GM21723 (cell line): Measurements from ENCODE around the gene CYSRT1.
"Not testable (repeated sequence)": the region's sequence is repeated elsewhere in the genome, so short reads cannot be mapped to it uniquely, and the experiment has no call there.

Source experiments
- ATAC-seq: cut with Tn5 transposase; IDR thresholded peaks from one replicate; pipeline ENCODE4 v1.9.1; 2021; ENCODE audit warnings: mild to moderate bottlenecking, moderate library complexity; ENCODE audit not compliant: unreplicated experiment

The CYSRT1 gene

DNA sequence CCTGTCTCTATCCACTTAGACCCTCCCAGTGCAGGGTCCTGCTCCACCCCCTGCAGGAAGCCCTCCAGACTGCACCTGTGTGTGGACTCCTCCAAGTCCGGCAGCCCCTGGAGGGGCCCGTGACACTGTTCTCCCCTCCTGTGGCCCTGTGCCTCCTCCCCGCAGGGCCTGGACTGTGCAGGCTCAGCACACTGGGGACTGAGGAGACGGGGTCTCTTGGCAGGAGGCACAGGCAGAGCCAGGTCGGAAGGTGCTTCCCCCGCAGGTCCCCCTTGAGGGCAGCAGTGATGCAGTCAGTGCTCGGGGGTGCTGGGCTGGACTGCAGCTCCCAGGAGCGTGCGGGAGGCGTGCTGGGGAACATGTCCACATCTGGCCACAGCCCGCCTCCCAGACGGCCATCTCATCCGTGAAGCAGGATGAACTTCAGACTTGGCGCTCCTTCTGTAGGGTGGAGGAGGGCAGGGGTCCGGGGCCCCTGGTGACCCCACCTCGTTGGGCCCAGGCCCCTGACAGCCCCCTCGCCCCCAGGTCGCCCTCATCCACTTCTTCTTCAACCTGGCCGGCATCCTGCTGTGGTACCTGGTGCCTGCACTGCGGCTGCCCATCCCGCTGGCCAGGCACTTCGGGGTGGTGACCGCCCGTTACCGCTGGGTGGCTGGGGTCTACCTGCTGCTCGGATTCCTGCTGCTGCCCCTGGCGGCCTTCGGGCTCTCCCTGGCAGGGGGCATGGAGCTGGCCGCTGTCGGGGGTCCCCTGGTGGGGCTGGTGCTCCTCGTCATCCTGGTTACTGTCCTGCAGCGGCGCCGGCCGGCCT lies 10.7 kb downstream of the CYSRT1 start:
- ATAC-seq = no peak

DNA sequence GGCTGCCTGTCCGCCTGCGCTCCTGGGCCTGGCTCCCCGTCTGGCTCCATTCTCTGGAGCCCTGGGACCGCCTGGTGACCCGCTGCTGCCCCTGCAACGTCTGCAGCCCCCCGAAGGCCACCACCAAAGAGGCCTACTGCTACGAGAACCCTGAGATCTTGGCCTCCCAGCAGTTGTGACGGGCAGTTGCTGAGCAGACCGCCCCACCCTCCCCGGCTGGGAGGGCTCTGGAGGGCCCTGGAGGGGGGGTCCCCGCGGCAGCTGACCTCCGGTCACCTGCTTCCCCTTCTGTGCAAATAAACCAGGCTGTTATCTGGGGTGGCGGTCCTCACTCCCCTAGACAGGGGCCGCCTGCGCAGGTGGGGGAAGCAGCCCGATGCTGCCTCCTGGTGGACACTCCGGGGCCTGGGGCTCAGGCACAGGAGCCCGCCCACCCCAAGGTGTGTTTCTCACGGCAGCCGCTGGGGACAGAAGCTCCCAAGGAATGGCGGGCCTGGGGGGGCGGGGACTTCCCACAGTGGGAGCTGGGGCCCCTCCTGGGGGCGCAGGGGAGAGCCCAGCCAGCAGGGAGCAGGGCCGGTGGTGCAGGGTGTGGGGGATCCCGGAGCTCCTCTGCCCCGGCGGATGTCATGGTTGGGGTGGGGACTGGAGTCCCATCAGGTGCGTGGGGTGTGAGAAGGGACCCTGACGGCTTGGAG lies 11.4 kb downstream of the CYSRT1 start:
- ATAC-seq = no peak

- no peak for ATAC-seq
Measured at GRCh38 chr9:137236936-137237421, 12.0 kb downstream of the CYSRT1 start.

DNA sequence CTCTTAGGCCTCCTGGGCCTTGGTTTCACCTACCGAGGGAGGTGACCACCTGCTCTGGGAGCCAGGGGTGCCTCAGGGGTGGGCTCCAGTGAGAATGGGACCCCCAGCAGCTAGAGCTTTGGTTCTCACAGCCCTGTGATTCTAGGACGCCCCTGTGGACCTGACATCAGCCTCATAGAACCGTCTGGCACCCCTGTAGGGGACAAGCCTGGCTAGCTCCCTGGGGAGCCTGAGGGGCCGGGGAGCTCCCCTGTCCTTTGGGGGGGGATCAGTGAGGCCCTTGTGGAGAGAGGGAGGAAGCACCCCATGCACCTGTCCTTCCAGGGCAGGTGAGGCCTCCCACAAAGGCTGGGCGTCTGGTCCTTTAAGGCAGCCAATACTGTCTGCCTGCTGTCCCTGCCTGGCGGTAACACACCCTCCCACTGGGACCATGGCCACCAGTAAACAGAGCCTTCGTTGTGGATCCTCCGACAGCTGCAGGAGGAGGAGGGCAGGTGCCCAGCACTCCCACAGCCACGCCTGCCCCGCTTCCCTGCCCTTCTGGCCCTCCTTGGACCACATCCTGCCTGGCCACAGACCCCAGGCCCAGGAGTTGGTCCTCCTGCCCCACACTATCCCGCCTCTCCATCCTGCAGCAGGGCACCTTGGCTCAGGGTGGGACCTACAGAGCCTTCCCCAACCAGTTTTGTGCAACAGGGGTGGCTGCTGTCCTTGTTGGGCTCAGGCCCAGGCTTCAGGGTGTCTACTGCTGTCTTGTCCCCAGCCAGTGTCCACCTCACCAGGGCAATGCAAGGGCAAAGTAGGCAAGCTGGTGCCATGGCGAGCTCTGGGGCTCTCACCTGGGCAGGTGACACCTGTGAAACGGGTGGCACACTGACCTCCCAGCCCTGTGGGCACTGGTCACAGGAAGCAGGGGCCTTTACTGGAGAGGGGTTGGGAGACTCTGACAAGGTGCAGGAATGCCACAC lies 13.1 kb downstream of the CYSRT1 start:
- no peak for ATAC-seq

- not testable (repeated sequence) for ATAC-seq
Measured at GRCh38 chr9:137239541-137240200, 14.7 kb downstream of the CYSRT1 start.

- peak; percentile 22 for ATAC-seq
Measured at GRCh38 chr9:137240318-137240840, 15.4 kb downstream of the CYSRT1 start.

DNA sequence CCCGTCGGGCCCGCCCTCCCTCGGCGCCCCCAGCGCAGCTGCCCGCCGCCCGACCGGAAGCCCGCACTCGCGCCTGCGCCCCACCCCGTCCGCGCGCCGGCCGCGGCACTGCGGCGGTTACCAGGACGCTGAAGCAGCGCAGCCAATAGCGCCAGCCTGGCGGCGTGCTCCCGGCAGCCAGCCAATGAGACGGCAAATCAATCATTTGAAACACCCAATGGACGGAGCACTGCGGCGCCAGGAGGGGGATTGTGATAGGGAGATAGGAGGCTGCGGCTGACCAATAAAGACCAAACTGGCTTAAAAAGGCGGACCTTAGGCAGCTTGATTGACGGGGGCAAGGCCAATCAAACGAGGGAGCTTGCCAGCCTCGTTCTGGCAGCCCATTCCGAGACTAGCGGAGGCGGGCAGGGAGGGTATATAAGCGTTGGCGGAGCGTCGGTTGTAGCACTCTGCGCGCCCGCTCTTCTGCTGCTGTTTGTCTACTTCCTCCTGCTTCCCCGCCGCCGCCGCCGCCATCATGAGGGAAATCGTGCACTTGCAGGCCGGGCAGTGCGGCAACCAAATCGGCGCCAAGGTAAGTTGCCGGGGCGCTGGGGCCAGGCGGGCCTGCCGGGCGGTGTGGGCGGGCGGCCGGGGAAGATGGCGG lies 16.0 kb downstream of the CYSRT1 start, which contains the start of gene TUBB4B:
TUBB4B (plus strand) TSS at position 447 of the 649 bp plus-strand sequence; CDS start at position 521, 74 bp downstream.
- ATAC-seq = peak; percentile 71

GRCh38 chr9:137241490-137242268 lies 16.7 kb downstream of the CYSRT1 start:
- peak; percentile 11 for ATAC-seq

- ATAC-seq = no peak
Measured at GRCh38 chr9:137242269-137243203, 17.6 kb downstream of the CYSRT1 start.

DNA sequence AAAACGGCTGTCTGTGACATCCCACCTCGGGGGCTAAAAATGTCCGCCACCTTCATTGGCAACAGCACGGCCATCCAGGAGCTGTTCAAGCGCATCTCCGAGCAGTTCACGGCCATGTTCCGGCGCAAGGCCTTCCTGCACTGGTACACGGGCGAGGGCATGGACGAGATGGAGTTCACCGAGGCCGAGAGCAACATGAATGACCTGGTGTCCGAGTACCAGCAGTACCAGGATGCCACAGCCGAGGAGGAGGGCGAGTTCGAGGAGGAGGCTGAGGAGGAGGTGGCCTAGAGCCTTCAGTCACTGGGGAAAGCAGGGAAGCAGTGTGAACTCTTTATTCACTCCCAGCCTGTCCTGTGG lies 18.3 kb downstream of the CYSRT1 start:
- not testable (repeated sequence) for ATAC-seq

DNA sequence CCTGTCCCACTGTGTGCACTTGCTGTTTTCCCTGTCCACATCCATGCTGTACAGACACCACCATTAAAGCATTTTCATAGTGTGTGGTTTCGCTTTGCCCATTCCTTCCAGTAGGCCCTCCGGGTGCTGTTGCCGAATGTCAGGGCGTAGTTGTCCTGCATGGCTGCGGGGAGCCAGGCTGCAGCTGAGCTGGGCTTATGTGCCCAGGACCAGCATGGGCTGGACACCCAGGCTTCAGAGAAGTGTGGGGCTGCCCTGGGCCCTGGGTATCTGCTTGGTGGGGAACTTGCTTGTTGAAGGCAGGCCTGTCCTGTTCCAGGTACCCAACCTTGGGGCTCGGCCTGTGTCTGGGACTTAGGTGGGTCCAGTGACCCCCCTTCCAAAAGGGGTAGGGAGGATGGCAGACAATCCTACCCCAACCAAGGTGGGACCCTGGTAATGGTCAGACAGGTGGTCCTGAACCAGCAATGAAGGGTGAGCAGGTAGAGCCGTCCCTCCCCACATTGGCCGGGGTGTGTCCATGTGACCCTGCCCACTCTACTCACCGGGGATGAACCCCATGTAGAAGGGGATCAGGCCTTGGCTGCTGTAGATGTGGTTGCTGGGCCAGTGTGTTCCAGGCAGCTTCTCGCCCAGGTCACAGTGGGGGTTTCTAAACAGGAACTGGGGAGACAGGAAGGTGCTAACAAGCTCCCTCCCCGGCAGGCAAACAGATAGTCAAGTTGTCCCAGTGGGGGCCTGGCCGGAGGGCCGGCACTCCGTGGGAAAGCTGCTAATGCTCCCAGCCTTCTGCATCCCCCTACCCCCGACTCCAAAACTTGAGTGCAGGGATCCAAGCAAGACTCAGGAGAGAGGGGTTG lies 18.9 kb downstream of the CYSRT1 start:
- no peak for ATAC-seq

DNA sequence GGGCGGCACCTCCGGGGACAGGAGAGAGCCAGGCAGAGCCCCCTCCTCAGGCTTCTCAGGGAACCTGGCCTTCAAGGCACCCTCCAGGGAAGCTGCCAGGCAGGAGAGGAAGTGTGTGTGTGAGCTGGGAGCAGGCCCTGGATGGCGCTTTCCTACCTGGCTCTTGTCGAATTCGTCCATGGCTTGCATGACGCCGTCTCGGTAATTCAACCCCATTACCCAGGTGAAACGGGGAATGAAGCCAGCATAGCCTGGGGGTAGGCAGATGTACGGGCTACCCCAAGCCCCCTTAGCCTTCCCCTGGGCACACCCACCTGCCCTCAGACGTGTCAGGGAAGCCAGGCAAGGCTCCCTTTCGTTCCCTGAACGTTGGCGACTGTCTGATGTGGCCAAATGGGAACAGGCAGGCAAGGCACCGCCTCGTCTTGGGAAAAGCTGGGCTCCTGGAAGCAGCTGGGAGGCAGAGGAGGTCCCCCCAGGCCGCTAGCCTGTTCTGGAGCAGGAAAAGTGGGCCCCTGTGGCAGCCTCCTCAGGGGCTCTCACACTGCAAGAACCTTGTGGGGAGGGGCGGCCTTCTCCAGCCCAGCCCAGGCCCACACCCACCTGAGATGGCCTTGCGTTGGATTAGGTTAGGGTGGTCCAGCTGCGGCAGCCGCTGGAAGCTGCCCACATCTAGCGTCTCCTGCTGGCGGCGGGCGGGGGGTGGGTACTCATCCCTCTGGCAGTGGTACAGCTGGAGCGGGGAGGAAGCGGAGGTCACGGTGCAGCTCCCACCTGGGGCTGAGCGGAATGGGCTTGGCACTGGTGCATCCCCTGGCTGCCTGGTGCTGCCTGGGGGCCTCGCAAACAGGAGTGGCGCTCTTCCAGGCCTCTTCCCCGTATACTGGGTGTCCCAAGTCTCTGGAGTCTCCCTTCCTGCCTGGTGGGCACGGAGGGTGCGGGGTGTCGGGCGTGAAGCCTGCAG lies 19.8 kb downstream of the CYSRT1 start:
- ATAC-seq = no peak

GRCh38 chr9:137245450-137246421 lies 20.8 kb downstream of the CYSRT1 start:
- no peak for ATAC-seq

GRCh38 chr9:137247135-137247915 lies 22.4 kb downstream of the CYSRT1 start:
- ATAC-seq = no peak
